SK-N-SH (cell line): ENCODE results near the gene C19orf12.

Experiments
- CTCF ChIP-seq: fragments of 200-600 bp; sonication (generic); IDR thresholded peaks from 2 replicates; pipeline ENCODE4 v1.6.1; 2017; ENCODE audit warnings: antibody characterized with exemption, mild to moderate bottlenecking, moderate library complexity
- EP300 ChIP-seq, 2 experiments: IDR thresholded peaks; 2 replicates each; pipeline versions ENCODE4 v1.4.0 to v1.6.1; 2012; ENCODE audit warnings: borderline replicate concordance in 1 of 2, low read depth in 1 of 2, low read length in 1 of 2
- FOXJ3 ChIP-seq: sonication (generic); formaldehyde crosslinking; IDR thresholded peaks from 2 replicates; pipeline ENCODE4 v1.5.1; 2020; ENCODE audit warnings: mild to moderate bottlenecking, missing genetic modification reagents
- GABPA ChIP-seq: IDR thresholded peaks from 2 replicates; pipeline ENCODE4 v1.4.0; 2012; ENCODE audit warnings: low read depth, mild to moderate bottlenecking
- NRF1 ChIP-seq: IDR thresholded peaks from 2 replicates; pipeline ENCODE4 v1.6.1; 2012; ENCODE audit warnings: low read depth, mild to moderate bottlenecking, low read length
- PBX3 ChIP-seq: IDR thresholded peaks from 2 replicates; pipeline ENCODE4; 2012
- POLR2AphosphoS5 ChIP-seq: IDR thresholded peaks from 2 replicates; pipeline ENCODE4 v1.6.1; 2012; ENCODE audit warnings: low read depth, low read length
- RFX5 ChIP-seq: IDR thresholded peaks from 2 replicates; pipeline ENCODE4 v1.6.1; 2012; ENCODE audit warnings: mild to moderate bottlenecking, improper control_type of control experiment, low read length
- SMC3 ChIP-seq: IDR thresholded peaks from 2 replicates; pipeline ENCODE4 v1.6.1; 2012; ENCODE audit warnings: low read depth, low read length, improper control_type of control experiment
- TAF1 ChIP-seq: IDR thresholded peaks from 2 replicates; pipeline ENCODE4 v1.6.1; 2012; ENCODE audit warnings: low read depth, mild to moderate bottlenecking, low read length, moderate library complexity, borderline replicate concordance
- TCF12 ChIP-seq: IDR thresholded peaks from 2 replicates; pipeline ENCODE4 v1.4.0; 2012

- no peak for TF ChIP-seq SMC3
- no peak for TF ChIP-seq CTCF
- TF ChIP-seq RFX5, result no peak
- TF ChIP-seq NRF1, result no peak
- TF ChIP-seq POLR2AphosphoS5, result no peak
- no peak for TF ChIP-seq EP300 (IDR thresholded peaks at IDR 0.05; ENCODE audit: borderline replicate concordance in 1 of 2, low read depth in 1 of 2, low read length in 1 of 2)
- TF ChIP-seq TAF1, result no peak
- no peak for TF ChIP-seq PBX3
- TF ChIP-seq FOXJ3, result no peak
- TF ChIP-seq GABPA, result no peak
- no peak for TF ChIP-seq TCF12
Observed at GRCh38 chr19:29753190-29753933, 38.3 kb upstream of the C19orf12 start.
